Measurements from ENCODE around the gene GGCX. TPM values are rescaled to one million over a fixed set of nuclear protein-coding genes. Genes with fewer than 3 reads are reported as not detected.
"Not testable (repeated sequence)": the region's sequence is repeated elsewhere in the genome, so short reads cannot be mapped to it uniquely, and the experiment has no call there.

GGCX gene
- total RNA-seq, 1 experiment from 2014 or later = 28.9 TPM

GRCh38 chr2:85596486-85597143, 35.3 kb upstream of the GGCX start:
- peak overlapping the region; percentile 83 for H3K4me3 ChIP-seq
- H3K27me3 ChIP-seq = no peaks in the 10 kb centered on the region
- H3K9me3 ChIP-seq = no peaks in the 10 kb centered on the region
- peaks cover 19% of the 10 kb centered on the region for H3K36me3 ChIP-seq
- DNase-seq = no peak

GRCh38 chr2:85596026-85596333, 34.7 kb upstream of the GGCX start:
- Histone ChIP-seq H3K4me3 (peak overlapping the region; percentile 83), H3K9me3 (no peaks in the 10 kb centered on the region), H3K36me3 (peaks cover 19% of the 10 kb centered on the region), H3K27me3 (no peaks in the 10 kb centered on the region)
- no peak for DNase-seq

GRCh38 chr2:85595301-85596025, 34.2 kb upstream of the GGCX start, which contains the start of gene RNF181:
TSS of gene RNF181 (plus strand) at chr2:85595745. CDS start at chr2:85595764, 19 bp downstream.
- no peaks in the 10 kb centered on the region for H3K9me3 ChIP-seq
- H3K36me3 ChIP-seq = peaks cover 19% of the 10 kb centered on the region
- DNase-seq = peak; percentile 97
- no peaks in the 10 kb centered on the region for H3K27me3 ChIP-seq
- peak within 1 kb of the TSS; percentile 83 for H3K4me3 ChIP-seq

GRCh38 chr2:85594715-85595300, 33.5 kb upstream of the GGCX start:
- H3K4me3 ChIP-seq = peak overlapping the region; percentile 83
- DNase-seq = no peak
- peaks cover 19% of the 10 kb centered on the region for H3K36me3 ChIP-seq
- no peaks in the 10 kb centered on the region for H3K27me3 ChIP-seq
- no peaks in the 10 kb centered on the region for H3K9me3 ChIP-seq

GRCh38 chr2:85593023-85593422, 31.7 kb upstream of the GGCX start:
- Histone ChIP-seq H3K4me3 (no peak overlapping the region), H3K27me3 (no peaks in the 10 kb centered on the region), H3K36me3 (peaks cover 16% of the 10 kb centered on the region), H3K9me3 (no peaks in the 10 kb centered on the region)
- no peak for DNase-seq

- DNase-seq, H3K27me3 ChIP-seq, H3K9me3 ChIP-seq, H3K4me3 ChIP-seq: not testable (repeated sequence)
- peaks cover 11% of the 10 kb centered on the region for H3K36me3 ChIP-seq
Observed at GRCh38 chr2:85592299-85592698, 31.0 kb upstream of the GGCX start.

GRCh38 chr2:85591563-85591962, 30.3 kb upstream of the GGCX start:
- Histone ChIP-seq H3K27me3 (no peaks in the 10 kb centered on the region), H3K36me3 (peaks cover 4% of the 10 kb centered on the region), H3K4me3 (no peak overlapping the region), H3K9me3 (no peaks in the 10 kb centered on the region)
- no peak for DNase-seq

- no peaks in the 10 kb centered on the region for H3K27me3 ChIP-seq
- no peaks in the 10 kb centered on the region for H3K9me3 ChIP-seq
- no peak overlapping the region for H3K4me3 ChIP-seq
- H3K36me3 ChIP-seq = no peaks in the 10 kb centered on the region
- DNase-seq = no peak
Observed at GRCh38 chr2:85590950-85591349, 29.7 kb upstream of the GGCX start.

- no peaks in the 10 kb centered on the region for H3K36me3 ChIP-seq
- no peaks in the 10 kb centered on the region for H3K27me3 ChIP-seq
- peak; percentile 52 for DNase-seq
- no peaks in the 10 kb centered on the region for H3K9me3 ChIP-seq
- no peak overlapping the region for H3K4me3 ChIP-seq
Observed at GRCh38 chr2:85589982-85590791, 28.9 kb upstream of the GGCX start.

GRCh38 chr2:85589181-85589580, 27.9 kb upstream of the GGCX start:
- Histone ChIP-seq H3K27me3 (no peaks in the 10 kb centered on the region), H3K9me3 (no peaks in the 10 kb centered on the region), H3K4me3 (no peak overlapping the region), H3K36me3 (no peaks in the 10 kb centered on the region)
- no peak for DNase-seq

GRCh38 chr2:85588645-85589044, 27.4 kb upstream of the GGCX start:
- Histone ChIP-seq H3K4me3 (no peak overlapping the region), H3K27me3 (no peaks in the 10 kb centered on the region), H3K9me3 (no peaks in the 10 kb centered on the region), H3K36me3 (no peaks in the 10 kb centered on the region)
- no peak for DNase-seq

- no peak overlapping the region for H3K4me3 ChIP-seq
- no peak for DNase-seq
- H3K27me3 ChIP-seq = no peaks in the 10 kb centered on the region
- H3K9me3 ChIP-seq = no peaks in the 10 kb centered on the region
- no peaks in the 10 kb centered on the region for H3K36me3 ChIP-seq
Observed at GRCh38 chr2:85588236-85588635, 26.9 kb upstream of the GGCX start.

- DNase-seq = no peak
Observed at GRCh38 chr2:85585781-85586105, 24.4 kb upstream of the GGCX start.

GRCh38 chr2:85584857-85585780, 23.8 kb upstream of the GGCX start:
- H3K4me3 ChIP-seq = peak overlapping the region; percentile 52
- H3K9me3 ChIP-seq = no peaks in the 10 kb centered on the region
- no peaks in the 10 kb centered on the region for H3K27me3 ChIP-seq
- no peaks in the 10 kb centered on the region for H3K36me3 ChIP-seq
- peak; percentile 76 for DNase-seq

More at GRCh38 chr2:85585781-85586105, 24.4 kb upstream of the GGCX start:
- Histone ChIP-seq H3K36me3 (no peaks in the 10 kb centered on the region), H3K27me3 (no peaks in the 10 kb centered on the region), H3K4me3 (no peak overlapping the region), H3K9me3 (no peaks in the 10 kb centered on the region)

GRCh38 chr2:85584354-85584856, 23.1 kb upstream of the GGCX start, which contains the start of gene VAMP5:
TSS of gene VAMP5 (plus strand) at chr2:85584431. CDS start at chr2:85584491, 60 bp downstream.
- peak within 1 kb of the TSS; percentile 52 for H3K4me3 ChIP-seq
- peak; percentile 35 for DNase-seq
- H3K36me3 ChIP-seq = no peaks in the 10 kb centered on the region
- H3K9me3 ChIP-seq = no peaks in the 10 kb centered on the region
- no peaks in the 10 kb centered on the region for H3K27me3 ChIP-seq
